HG03469 (cell line): Measurements from ENCODE around the gene ENDOU.

Source experiments
- ATAC-seq: cut with Tn5 transposase; IDR thresholded peaks from one replicate; pipeline ENCODE4 v1.9.1; 2021; ENCODE audit warnings: mild to moderate bottlenecking, moderate library complexity, moderate number of reproducible peaks; ENCODE audit not compliant: unreplicated experiment

ENDOU gene

DNA sequence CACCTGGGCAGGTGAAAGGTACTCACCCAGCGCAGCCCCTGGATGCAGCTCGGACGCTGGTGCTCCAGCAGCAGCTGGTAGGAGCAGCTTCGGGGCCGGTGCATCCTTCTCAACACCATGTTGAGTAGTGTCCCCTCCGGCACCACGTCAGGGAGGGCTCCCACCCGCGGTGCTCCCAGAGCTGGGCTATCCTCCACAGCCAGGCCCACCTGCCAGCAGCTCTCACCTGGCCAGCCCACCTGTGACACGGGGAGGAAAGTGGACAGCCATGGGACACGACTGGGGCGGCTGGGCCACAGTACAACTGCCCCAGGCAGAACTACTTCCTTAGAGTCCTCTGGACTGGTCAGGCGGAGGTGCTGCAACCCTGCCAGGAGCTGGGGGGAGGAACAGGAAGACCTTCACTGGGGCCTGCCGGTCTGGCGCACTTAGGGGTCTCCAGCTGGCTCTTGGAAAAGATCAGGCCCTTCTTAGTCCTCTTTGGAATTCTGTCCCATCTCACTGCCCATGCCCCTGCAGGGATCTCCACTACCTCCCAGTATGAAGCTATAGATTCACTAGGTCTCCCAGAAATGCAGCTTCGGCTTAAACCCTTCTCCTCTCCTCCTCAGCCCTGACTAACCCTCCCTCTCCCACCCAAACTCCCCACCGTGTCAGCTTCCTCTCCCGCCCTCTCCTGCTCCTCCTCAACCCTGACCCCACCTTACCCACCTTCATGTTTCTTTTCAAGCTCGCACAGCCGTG, 32.7 kb upstream of the ENDOU start:
- ATAC-seq, result no peak

DNA sequence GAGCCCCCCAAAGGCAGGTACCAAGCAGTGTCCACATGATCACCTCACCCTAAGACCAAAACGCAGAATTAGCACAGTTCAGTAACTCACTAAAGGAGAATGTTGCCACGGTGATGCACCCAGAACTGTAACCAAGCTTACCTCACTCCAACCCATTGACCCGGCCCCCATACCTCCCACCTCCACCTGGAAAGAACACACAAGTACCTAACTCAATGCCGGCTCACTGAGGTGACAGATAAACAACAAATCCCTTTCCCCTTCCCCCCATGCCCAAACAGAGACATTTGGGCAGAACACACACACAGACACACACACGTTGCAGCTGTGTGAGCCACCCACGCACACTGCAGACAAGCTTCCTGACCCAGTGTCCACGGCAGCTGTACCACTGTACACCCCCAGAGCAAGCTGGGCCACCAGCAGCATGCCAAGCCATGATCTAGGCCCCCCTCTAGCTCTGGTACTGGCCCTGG, 32.1 kb upstream of the ENDOU start:
- ATAC-seq, result no peak

DNA sequence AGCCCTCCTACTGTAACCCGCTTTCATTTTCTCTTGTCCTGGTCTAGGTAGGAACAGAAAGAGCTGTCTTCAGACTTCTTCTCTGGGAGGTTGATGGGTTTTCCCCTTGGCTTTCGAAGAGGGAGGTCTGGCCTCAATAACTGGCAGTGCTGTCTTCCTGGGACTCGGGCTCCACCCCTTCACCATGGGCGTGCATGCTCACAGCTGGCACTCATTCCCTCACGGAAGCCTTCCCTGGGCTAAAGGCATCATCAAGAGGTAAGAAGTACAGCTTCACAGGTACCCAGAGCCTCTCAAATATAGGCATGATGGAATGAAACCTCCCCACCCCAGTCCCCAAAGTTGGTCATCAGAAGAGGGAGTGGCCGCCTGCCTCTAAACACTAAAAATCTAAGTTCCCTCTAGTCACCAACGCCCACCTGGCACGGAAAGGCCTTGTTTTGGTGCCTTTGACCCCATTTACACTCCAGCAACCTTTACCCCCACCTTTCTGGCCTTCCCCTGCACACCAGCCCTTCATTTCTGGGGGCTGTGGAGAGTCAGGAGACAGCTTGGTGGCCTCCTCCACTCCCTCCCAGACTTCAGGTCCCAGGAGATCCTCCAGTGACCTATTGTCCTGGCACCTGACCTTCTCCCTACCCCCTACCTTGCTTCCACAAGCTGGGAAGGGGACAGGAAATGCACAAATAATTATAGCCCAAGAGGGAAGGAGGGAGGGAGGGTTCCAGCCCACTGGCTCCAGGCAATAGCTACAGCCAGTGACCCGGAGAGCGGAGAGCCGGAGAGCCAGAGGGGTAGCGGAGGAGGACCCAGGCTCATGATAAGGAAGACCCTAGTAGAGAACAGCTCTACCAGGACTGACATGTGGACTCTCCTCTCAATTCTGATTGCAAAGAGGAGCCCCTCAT, 30.6 kb upstream of the ENDOU start:
- peak; percentile 42 for ATAC-seq

DNA sequence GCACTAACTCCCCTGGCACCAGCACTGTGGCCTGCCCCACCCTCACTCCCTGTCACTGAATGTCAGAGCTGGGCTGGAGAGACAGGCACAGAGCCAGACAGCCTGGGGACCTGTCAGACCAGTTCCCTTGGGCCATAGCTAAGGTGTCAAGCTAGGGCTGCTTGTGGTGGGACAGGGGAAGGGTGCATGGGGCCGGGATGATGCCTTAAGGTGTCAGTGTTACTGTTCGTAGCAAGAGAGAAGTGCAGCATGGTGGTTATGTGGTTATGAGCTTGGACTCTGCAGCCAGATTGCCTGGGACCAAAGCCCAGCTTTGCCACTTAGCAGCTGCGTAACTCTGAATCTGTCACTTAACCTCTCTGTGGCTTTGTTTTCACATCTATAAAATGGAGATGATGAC, 29.6 kb upstream of the ENDOU start:
- no peak for ATAC-seq

DNA sequence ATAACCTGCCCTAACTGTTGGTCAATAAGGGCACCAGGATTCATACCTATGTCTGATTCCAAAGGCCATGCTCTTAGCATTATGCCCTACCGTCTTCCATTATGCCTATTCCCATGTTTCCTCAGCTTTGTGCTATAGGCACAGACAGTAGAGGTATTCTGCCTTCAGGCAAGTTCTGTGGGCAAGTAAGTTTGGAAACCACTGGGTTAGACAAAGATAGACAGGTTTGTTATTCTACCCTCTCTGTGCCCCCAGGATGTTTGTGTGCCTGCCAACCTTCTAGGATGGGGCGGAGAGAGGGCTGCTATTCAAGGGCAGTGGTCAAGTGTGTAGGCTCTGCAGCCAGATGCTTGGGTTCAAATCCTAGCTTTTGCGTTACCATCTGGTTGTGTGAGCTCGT, 28.8 kb upstream of the ENDOU start:
- no peak for ATAC-seq

DNA sequence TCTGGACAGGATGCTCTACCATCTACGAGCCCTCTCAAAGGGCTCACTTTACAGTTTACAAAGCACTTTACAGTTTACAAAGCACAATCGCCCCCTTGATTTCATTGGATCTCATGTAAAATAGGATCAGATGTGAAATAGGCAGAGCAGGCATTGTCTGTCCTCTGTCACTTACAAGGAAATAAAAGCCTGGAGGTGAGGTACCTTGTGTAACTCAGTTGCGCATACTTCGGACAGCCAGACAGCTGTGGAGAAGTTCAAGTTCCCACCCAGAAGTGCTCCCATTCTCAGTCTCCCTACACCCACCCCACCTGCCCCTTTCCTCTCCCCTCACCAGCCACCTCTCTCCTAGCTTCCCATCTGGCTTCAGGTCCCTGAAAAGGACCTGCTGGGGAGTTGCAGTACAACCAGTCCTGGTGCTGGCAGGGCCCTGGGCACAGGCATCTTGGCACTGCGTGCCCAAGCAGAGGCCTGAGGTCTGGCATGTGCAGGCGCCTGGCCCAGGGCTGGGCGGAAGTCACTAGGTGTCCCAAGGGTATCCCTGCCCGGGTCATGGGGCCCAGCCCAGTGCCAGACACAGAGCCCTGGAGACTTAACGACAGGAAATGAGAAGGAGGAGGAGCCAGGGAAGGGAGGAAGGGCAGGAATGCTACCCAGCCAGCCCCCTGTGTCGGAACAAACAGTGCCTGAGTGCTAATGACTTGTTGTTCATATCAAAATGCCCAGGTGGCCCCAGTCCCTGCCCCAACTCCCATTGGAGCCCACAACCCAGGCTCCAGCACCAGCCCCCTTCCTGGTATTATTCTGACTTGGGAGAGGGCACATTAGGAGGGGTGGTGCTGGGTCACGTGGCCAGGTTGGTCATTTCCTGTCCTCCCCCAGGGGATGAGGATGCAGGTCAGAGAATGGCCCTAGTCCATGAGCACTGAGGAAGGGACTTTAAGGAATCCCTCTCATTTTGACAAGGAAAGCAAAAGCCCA, 28.0 kb upstream of the ENDOU start:
- ATAC-seq, result no peak

DNA sequence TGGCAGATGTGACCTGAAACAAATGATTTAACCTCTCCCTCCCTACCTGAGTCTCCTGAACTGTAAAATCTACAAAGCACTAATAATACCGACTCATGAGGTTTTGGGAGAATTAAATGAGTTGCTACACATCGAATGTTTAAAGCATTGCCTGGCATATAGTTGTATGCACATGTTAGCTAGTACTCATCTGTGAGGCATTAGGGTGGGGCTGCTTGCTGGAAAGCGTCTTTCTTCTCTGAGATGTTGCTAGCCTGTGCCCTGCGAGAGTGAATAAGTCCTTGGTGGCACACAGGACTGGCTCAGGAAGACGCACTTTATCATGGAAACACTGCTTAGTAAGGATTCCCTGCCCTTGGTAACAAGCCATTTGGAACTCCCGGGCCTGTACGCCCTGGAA, 27.3 kb upstream of the ENDOU start:
- no peak for ATAC-seq

DNA sequence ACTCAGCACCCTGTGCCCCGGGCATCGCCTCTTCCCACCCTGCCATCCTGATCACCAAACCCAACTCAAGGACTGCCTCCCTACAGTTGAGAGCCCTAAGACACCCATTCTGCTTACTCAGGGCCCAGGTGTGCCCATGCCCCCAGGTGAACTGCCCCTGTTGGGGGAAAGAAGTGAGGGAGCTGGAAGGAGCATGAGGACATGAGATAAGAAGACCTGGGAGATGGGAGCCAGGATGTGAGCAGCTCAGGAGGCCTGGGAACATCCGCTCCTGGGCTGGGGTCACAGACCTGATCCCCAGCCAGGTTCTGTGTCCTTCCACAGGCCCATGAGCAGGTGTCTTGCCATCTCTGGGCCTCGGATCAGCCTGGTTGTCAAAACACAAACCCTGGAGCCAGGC, 26.8 kb upstream of the ENDOU start:
- no peak for ATAC-seq

DNA sequence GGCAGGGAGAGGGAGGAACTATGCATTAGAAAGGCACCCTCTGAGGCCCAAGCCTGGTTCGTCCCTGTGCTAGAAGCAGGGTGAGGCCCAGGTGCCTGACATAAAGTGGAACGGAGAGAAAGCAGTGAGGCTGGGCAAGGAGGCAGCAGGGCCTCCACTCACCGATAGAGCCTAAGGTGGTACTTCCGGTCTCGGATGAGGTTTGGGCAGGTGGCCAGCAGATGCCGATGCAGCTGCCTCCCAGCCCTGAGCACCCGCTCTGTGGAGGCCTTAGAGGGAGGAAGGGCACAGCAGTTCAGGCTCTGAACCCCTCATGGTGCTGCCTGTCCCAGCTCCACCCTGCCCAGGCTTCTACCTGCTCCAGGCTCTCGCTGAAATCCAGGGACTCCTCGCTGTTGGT, 26.3 kb upstream of the ENDOU start:
- ATAC-seq, result no peak

DNA sequence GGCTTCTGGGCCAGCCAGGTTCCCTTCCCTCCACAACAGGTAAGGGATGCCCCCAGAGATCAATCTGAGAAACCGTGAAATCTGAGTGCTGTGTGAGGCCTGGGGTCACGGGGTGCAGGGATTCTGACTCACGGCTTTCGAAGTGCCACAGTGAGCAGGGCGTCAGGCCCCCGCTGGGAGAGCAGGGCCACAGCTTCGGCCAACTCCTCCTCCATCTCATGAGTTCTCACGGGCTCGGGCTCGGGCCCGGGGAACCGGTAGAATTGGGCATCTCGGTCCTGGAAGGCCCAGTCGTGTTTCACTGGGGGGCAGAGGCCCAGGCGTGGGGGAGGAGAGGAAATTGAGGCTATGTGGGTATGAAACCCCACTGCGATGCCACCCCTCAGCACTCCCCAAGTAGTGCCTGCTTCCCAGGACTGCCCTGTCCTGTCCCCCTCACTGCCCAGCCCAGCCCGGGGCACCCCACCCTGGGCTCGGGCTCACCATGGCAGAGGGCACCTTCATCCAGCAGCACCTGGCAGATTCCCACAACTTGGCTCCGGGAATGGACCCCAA, 25.7 kb upstream of the ENDOU start:
- ATAC-seq, result no peak

DNA sequence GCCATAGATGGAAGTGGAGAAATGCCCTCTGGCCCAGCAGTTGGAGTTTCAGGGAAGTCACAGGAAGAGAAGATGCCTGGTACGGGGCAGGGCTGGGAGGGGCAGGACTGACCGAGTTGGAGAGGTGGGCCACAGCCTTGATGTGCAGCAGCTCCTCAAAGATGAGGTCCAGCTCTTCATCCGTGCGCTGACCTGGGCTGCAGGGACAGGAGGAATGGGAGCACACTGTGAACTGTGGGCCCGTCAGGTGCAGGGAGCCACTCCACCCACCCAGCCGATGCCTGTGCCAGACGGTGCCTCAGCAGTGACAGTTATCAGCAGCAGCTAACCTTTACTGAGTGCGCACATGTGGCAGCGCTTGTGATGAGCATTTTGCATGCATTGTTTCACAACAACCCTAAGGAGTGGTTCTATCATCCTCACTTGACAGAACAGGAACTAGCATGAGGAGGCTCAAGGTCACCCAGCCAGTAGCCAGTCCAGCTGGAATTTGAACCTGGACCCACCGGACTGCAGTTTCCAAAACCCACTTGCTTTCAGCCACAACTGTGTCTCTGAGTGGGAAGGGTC, 25.0 kb upstream of the ENDOU start:
- ATAC-seq, result no peak

DNA sequence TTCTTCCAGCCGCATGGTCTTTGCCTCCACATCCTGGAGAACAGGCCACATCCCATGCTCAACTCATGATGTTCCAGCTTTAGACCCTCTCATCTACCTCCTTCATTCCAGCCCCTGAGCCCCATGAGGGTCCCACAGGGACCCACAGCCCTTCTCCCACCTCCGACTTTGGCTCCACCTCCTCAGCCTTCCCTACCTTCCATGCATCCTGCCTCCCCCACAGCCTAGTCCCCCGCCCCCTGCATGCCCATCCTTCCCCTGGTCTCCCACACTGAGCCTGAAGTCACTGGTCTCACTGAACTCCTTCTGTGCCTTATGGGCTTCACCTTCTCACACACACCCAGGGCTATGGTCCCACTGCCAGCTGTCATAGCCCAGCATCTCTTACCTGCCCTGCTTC, 23.6 kb upstream of the ENDOU start:
- ATAC-seq, result no peak

DNA sequence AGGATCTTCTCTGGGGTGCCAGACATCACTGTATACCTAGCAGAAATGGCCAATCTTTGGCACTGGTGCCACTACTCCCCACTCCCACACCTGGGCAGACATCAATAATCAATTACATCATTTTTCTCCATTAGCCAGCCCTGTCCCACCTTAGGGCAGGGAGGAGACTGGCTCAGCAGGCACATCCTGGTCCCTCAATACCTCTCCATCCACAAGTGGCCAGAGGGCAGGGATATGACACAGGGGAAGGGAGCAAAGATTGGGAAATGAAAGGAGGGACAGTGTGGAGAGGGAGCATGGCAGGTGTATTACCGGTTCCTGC, 23.2 kb upstream of the ENDOU start:
- no peak for ATAC-seq

DNA sequence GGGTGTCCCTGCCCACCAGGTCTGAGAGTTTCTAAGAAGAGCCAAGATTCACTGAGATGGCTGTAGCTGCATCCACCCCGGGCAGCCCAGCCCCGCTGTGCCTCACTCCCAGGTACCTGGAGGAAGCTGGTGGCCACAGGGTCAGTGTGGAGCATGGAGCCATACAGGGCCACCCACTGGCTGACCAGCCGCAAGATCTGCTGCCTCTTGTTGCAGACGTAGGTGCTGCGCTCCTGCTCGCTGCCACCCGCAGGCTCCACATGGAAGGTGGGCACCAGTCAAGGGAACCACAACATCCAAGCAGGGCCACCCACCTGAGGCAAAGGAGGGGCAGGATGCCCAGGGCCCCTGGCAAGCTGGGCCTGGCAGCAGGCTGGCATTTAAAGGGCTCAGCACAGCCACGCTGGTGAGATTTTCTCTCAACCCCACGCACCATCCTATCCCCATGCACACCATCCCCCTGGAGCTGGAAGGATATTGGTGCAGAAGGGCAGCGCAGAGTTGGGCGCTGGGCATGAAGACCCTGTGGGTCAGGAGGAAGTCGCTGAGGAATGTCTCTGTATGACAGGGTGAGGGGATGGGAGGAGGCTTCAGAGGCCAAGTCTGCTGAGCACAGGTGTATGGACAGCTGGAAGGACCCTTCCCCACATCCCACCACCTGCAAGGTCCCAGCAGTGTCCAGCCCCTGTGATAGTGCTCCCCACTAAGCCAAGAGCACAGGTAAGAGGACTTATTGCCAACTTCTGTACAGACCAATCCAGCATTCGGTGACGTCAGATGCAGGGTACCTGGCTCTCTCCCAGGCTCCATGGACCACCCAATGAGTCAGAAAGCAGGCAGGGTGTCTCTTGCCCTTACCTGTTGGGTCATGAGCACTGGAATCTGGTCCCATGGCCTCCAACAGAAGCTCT, 22.6 kb upstream of the ENDOU start:
- ATAC-seq, result no peak

DNA sequence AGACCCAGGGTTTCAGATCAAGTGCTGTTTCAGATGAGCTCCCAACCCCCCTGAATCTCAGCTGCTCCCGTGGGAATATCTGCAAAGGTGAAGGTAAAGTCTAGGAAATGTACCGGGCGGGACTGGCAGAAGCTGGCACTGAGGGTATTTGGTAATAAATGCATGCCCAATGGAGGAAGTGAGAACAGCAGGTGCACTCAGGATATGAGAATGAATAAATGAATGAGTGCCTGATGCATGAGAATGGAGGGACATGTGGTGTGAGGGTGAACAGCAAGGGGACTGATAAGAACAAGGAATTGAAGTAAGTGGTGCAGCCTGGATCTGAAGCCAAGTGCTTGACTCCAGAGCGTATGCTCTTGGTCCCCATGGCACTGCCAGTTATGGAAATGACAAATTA, 21.8 kb upstream of the ENDOU start:
- no peak for ATAC-seq

DNA sequence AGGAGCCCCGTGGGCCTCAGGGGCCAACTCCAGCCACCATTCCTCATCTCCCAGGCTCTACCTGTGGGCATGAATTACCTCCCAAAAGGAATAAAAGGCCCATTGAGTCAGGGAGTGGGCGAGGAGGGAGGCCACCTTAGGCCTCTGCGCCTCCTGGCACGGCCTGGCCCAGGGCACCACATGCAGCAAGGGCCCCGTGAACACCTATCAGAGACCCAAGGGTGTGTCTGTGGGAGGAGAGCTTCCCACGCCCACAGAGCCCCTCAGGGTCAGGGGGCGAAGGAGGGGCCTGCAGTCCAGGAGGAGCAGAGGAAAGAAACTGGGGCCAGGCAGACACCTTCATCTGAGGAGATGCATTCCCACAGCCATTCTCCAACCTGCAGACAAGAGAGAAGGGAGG, 21.2 kb upstream of the ENDOU start:
- ATAC-seq, result no peak

DNA sequence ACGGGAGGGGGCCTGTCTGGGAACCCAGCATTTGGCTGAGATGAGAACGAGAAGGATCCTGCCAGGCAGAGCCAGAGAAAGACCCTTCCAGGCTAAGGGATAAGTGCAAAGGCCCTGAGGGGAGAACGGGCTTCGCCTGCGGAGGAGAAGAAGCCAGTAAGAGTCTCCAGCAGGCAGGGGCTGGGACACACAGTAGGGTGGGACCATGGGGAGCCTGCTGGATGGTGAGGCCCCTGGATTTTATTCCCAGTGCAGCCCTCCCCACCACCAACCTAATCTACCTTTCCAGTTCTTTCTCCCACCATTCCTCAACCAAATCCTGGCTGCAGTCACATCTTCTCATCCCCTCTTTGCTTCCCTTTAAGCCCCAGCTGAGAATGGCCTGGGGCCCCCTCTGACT, 20.8 kb upstream of the ENDOU start:
- no peak for ATAC-seq

DNA sequence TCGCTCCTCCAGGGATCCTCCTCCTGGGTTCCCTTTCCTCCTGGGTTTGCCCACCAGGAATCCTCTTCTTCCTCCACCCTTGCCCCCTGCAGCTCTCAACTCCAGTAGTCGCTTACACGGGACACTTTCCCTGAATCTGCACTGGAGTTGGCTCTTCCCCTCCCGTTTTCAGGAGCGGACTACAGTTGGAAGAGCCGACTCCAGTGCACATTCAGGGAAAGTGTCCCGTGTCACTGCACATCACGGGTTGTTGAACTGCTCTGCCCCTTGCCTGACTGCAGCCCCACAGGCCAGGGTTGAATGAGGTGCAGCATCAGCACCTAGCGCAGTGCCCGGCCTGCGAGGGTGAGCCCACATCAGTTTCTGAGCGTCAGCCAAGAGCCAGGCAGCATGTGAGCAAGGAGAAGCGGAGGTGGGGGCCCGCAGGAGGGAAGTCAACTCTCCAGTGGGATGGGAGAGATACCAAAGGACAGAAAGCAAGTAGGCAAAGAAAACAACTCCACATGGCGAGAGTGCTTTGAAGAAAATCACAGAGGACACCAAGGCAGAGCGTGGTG, 20.3 kb upstream of the ENDOU start:
- no peak for ATAC-seq

DNA sequence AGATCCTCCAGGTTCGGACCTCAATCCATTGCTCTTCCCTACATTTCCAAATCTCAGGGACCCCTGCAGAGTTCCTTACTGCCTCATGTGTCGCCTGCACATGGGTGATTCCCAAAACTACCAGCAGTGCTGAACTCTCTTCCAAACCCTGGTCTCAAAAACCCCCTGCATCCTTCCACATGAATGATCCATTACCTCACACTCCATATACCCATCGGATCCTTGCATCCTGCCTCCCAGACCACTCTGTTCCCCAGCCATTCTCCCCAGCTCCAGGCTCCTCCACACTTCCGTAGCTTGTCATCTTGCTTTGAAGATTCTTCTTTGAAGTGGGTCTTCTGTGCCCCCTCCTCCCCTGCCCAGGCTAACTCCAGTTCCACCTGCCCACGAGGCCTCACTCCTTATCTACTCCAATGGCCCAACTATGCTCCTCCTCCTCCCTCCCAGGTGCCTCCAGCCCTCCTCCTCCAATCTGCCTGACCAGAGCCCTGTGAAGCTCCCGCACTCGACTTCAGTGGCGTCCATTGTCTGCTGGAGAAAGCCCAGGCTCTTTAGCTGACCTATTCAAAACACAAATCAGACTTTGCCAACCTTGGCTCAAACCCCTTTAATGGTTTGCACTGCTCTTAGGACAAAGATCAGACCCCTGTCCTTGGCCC, 19.6 kb upstream of the ENDOU start:
- ATAC-seq, result no peak
